WTC11 (cell line): ENCODE measurements around the gene APBB3. TPM values are rescaled to one million over a fixed set of nuclear protein-coding genes. Genes with fewer than 3 reads are reported as not detected.

Experiments
- ARID4B ChIP-seq: sonication (generic); formaldehyde crosslinking; IDR thresholded peaks from 2 replicates; pipeline ENCODE4 v1.8.0; 2023; ENCODE audit warnings: missing genetic modification reagents, mild to moderate bottlenecking, borderline replicate concordance
- CBFB ChIP-seq: sonication (generic); formaldehyde crosslinking; IDR thresholded peaks from 2 replicates; pipeline ENCODE4 v1.8.1; 2022; ENCODE audit warnings: mild to moderate bottlenecking, low read depth, missing genetic modification reagents
- ELF4 ChIP-seq: sonication (generic); formaldehyde crosslinking; IDR thresholded peaks from 2 replicates; pipeline ENCODE4 v1.8.1; 2022; ENCODE audit warnings: low read depth, mild to moderate bottlenecking, moderate library complexity, missing genetic modification reagents
- EMX1 ChIP-seq: fragments of 250-450 bp; sonication (Bioruptor Pico); IDR thresholded peaks from 2 replicates; pipeline ENCODE4 v1.8.0; 2021; ENCODE audit warnings: mild to moderate bottlenecking
- ERG ChIP-seq: fragments of 250-450 bp; sonication (Bioruptor Pico); IDR thresholded peaks from 2 replicates; pipeline ENCODE4 v1.8.0; 2021; ENCODE audit warnings: mild to moderate bottlenecking
- ESRRA ChIP-seq: sonication (generic); formaldehyde crosslinking; IDR thresholded peaks from 2 replicates; pipeline ENCODE4 v1.8.1; 2022; ENCODE audit warnings: mild to moderate bottlenecking, missing genetic modification reagents, borderline replicate concordance
- FOXP1 ChIP-seq: sonication (generic); formaldehyde crosslinking; IDR thresholded peaks from 2 replicates; pipeline ENCODE4 v1.8.0; 2022; ENCODE audit warnings: missing genetic modification reagents, mild to moderate bottlenecking, moderate library complexity, borderline replicate concordance
- FOXP4 ChIP-seq: sonication (generic); formaldehyde crosslinking; IDR thresholded peaks from 2 replicates; pipeline ENCODE4 v1.8.0; 2022; ENCODE audit warnings: mild to moderate bottlenecking, missing genetic modification reagents
- GABPB1 ChIP-seq: sonication (generic); formaldehyde crosslinking; IDR thresholded peaks from 2 replicates; pipeline ENCODE4 v1.8.1; 2023; ENCODE audit warnings: mild to moderate bottlenecking, missing genetic modification reagents
- HMGXB4 ChIP-seq: sonication (generic); formaldehyde crosslinking; IDR thresholded peaks from 2 replicates; pipeline ENCODE4 v1.8.1; 2023; ENCODE audit warnings: mild to moderate bottlenecking, moderate library complexity, missing genetic modification reagents
- IRF2 ChIP-seq: sonication (generic); formaldehyde crosslinking; IDR thresholded peaks from 2 replicates; pipeline ENCODE4 v1.8.0; 2022; ENCODE audit warnings: low read depth, missing genetic modification reagents, borderline replicate concordance
- KAT7 ChIP-seq: sonication (generic); formaldehyde crosslinking; IDR thresholded peaks from 2 replicates; pipeline ENCODE4 v1.8.1; 2023; ENCODE audit warnings: missing genetic modification reagents, mild to moderate bottlenecking, borderline replicate concordance
- MYBL2 ChIP-seq: sonication (generic); formaldehyde crosslinking; IDR thresholded peaks from 2 replicates; pipeline ENCODE4 v1.8.1; 2023; ENCODE audit warnings: mild to moderate bottlenecking, moderate library complexity, missing genetic modification reagents
- NR2C2 ChIP-seq: sonication (generic); formaldehyde crosslinking; IDR thresholded peaks from 2 replicates; pipeline ENCODE4 v1.8.0; 2022; ENCODE audit warnings: mild to moderate bottlenecking, missing genetic modification reagents
- SP1 ChIP-seq: sonication (generic); formaldehyde crosslinking; conservative IDR thresholded peaks from 2 replicates; pipeline ENCODE4 v1.8.1; 2022; ENCODE audit warnings: missing genetic modification reagents
- TCF7 ChIP-seq: sonication (generic); formaldehyde crosslinking; IDR thresholded peaks from 2 replicates; pipeline ENCODE4 v1.8.0; 2022; ENCODE audit warnings: mild to moderate bottlenecking, low read depth, missing genetic modification reagents, moderate library complexity
- USF1 ChIP-seq: sonication (generic); formaldehyde crosslinking; IDR thresholded peaks from 2 replicates; pipeline ENCODE4 v1.8.0; 2022; ENCODE audit warnings: mild to moderate bottlenecking, missing genetic modification reagents
- ZBTB21 ChIP-seq: sonication (generic); formaldehyde crosslinking; IDR thresholded peaks from 2 replicates; pipeline ENCODE4 v1.8.1; 2023; ENCODE audit warnings: mild to moderate bottlenecking, missing genetic modification reagents, borderline replicate concordance
- ZNF232 ChIP-seq: sonication (generic); formaldehyde crosslinking; IDR thresholded peaks from 2 replicates; pipeline ENCODE4 v1.8.0; 2022; ENCODE audit warnings: mild to moderate bottlenecking, missing genetic modification reagents
- total RNA-seq: library from RNA; stranded (reverse); gene quantifications from 3 replicates; pipeline ENCODE4 v1.2.3, GENCODE V29; 2021
- TF ChIP-seq, protein P1 (sequence below): sonication (generic); formaldehyde crosslinking; IDR thresholded peaks from 2 replicates; pipeline ENCODE4 v1.8.1; 2023; ENCODE audit warnings: mild to moderate bottlenecking, missing genetic modification reagents, borderline replicate concordance
- TF ChIP-seq, protein P2 (sequence below): fragments of 250-450 bp; sonication (Bioruptor Pico); IDR thresholded peaks from 2 replicates; pipeline ENCODE4 v2.1.2; 2022; ENCODE audit warnings: mild to moderate bottlenecking, moderate library complexity

APBB3 gene
- total RNA-seq, 1 experiment from 2014 or later = 25.9 TPM

DNA sequence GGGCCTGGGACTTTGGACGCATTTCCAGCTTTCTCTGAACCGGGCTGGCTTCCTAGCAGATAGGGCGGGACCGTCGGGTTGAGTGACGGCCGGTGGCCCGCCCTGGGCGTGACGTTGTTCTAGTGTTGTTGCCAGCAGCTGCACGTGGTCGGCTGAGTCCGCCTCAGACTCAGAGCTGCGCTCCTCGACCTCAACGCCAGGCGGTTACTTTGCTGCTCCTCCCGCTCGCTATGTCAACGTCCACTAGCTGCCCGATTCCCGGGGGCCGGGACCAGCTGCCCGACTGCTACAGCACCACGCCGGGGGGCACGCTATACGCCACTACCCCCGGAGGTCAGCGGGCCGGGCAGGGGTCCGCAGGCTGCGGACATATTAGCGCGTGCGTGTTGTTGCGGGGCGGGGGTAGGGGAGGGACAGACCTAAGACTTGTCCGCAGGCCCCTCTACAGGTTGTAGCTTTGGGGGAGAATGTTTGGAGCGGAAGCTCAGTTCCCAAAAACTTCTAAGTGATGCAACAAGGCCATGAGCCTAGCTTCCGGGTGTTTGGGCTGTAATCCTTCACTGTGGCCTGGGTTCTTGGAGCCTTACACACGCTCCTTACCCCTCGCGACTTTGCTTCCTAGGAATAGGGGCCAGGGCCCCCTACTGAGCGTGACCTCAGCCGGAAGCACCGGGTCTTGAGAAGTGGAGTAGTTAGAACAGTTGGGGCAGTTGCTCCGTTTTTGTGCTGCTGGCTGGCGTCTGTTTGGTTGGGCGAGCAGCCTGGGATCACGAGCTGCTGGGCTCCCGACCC is 16.7 kb downstream of the APBB3 start, which contains the start of gene EIF4EBP3 (continued):
- TF ChIP-seq, protein P1, sequence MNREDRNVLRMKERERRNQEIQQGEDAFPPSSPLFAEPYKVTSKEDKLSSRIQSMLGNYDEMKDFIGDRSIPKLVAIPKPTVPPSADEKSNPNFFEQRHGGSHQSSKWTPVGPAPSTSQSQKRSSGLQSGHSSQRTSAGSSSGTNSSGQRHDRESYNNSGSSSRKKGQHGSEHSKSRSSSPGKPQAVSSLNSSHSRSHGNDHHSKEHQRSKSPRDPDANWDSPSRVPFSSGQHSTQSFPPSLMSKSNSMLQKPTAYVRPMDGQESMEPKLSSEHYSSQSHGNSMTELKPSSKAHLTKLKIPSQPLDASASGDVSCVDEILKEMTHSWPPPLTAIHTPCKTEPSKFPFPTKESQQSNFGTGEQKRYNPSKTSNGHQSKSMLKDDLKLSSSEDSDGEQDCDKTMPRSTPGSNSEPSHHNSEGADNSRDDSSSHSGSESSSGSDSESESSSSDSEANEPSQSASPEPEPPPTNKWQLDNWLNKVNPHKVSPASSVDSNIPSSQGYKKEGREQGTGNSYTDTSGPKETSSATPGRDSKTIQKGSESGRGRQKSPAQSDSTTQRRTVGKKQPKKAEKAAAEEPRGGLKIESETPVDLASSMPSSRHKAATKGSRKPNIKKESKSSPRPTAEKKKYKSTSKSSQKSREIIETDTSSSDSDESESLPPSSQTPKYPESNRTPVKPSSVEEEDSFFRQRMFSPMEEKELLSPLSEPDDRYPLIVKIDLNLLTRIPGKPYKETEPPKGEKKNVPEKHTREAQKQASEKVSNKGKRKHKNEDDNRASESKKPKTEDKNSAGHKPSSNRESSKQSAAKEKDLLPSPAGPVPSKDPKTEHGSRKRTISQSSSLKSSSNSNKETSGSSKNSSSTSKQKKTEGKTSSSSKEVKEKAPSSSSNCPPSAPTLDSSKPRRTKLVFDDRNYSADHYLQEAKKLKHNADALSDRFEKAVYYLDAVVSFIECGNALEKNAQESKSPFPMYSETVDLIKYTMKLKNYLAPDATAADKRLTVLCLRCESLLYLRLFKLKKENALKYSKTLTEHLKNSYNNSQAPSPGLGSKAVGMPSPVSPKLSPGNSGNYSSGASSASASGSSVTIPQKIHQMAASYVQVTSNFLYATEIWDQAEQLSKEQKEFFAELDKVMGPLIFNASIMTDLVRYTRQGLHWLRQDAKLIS = 0 out of 2 replicates have a peak, but pooled peaks have one; percentile 35
- TF ChIP-seq NR2C2 (0 out of 2 replicates have a peak, but pooled peaks have one; percentile 17), SP1 (CRISPR knock-in tag) (peak; percentile 78), HMGXB4 (CRISPR knock-in tag) (peak; percentile 69; the same call in 1 of the 2 replicates), KAT7 (no peak), IRF2 (CRISPR knock-in tag) (no peak), ERG (peak; percentile 38; the same call in 1 of the 2 replicates), GABPB1 (CRISPR knock-in tag) (peak; percentile 78), MYBL2 (CRISPR knock-in tag) (peak; percentile 19; the same call in 1 of the 2 replicates), ARID4B (0 out of 2 replicates have a peak, but pooled peaks have one; percentile 65), TCF7 (CRISPR knock-in tag) (no peak), EMX1 (peak; percentile 73; the same call in 1 of the 2 replicates), ESRRA (CRISPR knock-in tag) (peak; percentile 77), FOXP1 (no peak; the same call in 1 of the 2 replicates), ELF4 (CRISPR knock-in tag) (no peak), ZNF232 (CRISPR knock-in tag) (peak; percentile 78; the same call in 1 of the 2 replicates), ZBTB21 (CRISPR knock-in tag) (peak; percentile 88; the same call in 1 of the 2 replicates), CBFB (CRISPR knock-in tag) (peak; percentile 62; the same call in 1 of the 2 replicates), USF1 (CRISPR knock-in tag) (peak; percentile 90), FOXP4 (no peak)
- TF ChIP-seq, protein P2, sequence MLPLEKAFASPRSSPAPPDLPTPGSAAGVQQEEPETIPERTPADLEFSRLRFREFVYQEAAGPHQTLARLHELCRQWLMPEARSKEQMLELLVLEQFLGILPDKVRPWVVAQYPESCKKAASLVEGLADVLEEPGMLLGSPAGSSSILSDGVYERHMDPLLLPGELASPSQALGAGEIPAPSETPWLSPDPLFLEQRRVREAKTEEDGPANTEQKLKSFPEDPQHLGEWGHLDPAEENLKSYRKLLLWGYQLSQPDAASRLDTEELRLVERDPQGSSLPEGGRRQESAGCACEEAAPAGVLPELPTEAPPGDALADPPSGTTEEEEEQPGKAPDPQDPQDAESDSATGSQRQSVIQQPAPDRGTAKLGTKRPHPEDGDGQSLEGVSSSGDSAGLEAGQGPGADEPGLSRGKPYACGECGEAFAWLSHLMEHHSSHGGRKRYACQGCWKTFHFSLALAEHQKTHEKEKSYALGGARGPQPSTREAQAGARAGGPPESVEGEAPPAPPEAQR (CRISPR knock-in tag) = no peak
